HG03354 (cell line): ENCODE data around the gene TBC1D5.

Source experiments
- ATAC-seq: cut with Tn5 transposase; IDR thresholded peaks from one replicate; pipeline ENCODE4 v1.9.1; 2021; ENCODE audit warnings: mild to moderate bottlenecking; ENCODE audit not compliant: unreplicated experiment, poor library complexity, severe bottlenecking

The TBC1D5 gene

DNA sequence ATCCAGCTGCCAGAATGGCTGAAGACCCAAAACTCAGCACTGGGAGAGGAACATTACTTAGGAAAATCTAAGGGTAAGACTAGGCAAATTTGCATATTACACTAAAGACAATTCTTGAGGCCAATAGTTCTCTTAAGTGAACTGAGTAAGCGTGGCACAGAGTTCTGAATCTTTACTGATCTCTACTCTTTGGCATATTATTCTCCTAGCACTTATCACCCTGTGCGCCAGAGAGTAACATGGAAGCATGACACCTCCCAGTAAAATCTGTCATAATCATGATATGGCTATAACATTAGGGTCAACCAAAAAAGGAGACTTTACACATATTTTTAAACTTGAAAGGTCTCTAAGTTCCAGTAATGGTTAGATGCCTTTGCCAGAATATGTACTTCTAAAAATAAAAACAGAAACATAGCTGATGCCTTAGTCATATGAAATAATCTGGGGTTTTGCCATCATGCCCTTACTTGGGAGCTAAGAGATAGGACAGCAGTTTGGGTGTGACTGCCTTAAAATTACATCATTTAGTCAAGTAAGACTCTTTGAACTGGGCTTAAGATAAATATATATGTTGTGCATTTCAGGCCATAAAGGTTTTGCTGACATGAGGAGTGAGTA lies 567.1 kb downstream of the TBC1D5 start:
- no peak for ATAC-seq

DNA sequence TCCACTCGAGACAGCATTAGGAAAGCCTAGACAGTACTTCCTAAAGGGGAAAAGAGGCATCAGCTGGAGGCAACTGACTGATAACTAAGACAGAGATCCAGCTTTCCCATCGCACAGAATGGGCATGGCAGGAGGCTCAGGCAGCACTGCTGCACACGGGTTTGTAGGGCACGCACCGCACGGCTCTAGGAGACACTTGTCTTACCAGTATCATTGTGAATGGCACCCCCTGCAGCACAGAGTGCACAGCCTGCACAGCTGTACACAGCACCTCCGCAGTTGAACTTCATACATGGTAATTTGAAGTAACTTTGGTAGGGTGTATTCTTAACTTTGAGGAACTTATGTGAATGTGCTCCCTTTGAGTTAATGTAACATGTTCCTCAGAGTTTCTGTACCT lies 576.1 kb downstream of the TBC1D5 start:
- no peak for ATAC-seq

DNA sequence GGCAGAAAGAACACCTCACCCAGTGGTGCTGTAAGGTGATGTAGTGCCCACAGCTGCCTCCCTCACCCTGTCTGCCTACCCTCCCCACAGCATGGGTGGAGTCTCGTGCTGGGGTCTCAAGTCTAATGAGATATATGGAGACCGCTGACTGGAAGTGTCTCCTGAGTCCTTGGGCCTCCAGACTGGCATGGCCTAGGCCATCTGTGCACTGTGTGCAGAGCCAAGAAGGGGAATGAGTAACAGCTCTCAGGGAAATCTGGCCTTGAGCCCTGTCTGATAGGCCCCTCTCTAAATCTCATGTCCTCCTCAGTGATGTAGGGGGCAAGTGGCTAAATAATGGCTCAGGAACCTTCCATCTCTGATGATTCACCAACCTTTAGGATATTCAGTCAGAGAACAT lies 580.3 kb downstream of the TBC1D5 start:
- no peak for ATAC-seq

DNA sequence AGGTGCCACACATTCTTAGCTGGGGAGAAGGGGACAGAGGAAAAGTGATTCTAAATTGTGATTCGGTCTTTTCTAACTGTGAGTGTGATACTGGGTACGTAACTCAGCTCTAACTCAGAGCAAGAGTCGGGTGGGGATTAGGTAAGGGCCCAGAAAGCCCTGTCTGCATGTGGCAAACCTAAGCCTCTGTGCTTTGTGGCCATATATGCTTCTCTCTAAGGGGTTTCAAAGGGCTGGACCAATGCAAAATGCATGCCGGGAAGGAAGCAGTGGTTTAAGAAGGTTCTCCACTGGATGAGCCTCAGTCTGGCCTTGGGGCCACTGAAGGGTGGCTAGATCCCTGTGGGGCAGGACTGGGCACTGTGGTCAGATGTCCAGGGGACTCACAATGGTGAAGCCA lies 581.8 kb downstream of the TBC1D5 start:
- no peak for ATAC-seq

DNA sequence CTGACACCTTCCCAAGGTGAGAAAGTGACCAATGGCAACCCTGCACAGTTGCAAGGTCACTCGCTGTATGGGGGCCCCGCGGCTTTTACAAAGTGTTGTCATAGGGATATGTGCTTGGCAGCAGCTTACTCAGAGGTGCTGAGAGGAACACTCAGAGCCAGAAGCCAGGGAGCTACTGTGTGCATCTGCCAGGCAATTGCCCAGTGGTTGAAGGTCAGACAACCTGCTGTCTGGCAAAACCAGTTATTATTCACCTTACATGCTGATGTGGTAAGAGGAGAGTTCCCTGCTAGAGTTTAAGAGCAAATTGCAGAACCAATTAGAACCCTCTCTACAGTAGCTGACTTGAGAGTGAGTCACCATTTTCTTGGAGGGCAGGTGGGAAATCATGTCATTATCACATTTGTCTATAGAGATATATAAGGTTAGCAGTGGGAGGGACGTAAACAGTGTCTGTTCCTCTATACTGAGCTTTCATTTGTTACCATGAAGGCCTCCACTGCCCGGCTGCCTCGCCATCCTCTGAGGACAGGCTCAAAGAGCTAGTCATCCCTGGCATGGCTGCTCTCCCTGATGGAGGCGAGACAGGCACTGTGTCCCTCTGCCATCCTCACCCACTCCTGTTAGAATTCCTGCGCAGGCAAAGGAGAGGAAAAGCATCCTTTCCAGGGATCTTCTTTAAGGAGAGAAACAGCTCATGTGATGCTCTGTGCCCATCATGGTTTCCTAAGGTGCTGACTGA lies 583.3 kb downstream of the TBC1D5 start:
- ATAC-seq: no peak

DNA sequence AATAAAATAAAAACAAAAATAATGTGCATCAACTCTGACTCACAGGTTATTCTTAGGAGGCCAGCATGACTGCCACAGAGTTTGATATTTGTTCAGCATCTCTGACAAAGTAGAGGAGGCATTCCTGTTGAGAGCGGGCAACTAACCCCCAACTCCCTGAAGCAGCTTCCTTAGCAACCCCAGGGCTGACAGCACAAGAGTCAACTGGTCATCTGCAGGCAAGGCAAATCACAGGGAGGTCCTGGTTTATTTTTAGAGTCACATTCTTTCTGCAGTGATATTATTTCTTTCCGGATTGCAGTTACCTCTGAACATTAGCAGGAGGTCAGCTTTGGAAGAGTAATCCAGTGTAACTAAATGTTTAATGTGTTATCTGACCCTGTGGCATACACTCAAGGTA lies 584.7 kb downstream of the TBC1D5 start:
- no peak for ATAC-seq

DNA sequence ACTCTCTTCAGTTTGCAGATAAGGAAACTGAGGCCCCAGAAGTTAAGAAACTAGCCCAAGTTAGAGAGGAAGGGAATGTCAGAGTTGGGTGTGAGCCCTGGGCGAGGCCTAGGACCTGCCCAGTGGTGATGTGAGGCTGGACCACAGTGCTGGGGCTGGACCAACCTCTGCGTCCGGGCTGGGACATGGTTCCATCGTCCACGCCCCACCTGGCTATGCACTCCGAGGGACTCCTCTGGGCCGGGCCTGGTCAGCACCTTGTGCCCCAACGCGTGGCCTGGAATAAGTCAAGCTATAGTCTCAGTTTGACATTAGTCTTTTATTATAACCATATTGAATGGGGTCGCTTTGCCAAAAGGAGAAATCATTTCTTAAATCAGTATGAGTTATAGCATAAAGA lies 585.6 kb downstream of the TBC1D5 start:
- no peak for ATAC-seq

DNA sequence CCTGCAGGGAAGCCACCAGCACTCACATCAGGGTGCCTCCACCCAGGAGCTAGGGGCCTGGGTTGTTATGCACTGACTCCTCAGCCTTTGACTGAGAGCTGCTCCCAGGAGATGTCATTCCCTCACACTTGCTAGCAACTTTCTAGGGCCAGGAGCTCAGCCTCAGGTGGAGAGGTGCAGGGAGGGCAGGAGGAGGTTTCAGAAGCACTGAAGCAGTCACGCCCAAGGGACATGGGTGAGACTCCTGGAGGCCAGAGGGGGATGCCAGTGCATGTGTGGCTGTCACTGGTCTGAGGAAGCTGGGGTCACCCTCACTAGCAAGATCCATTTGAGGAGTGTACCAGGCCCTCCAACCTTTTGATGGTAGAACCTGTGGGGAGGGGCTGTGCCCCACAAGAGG lies 586.5 kb downstream of the TBC1D5 start:
- no peak for ATAC-seq

DNA sequence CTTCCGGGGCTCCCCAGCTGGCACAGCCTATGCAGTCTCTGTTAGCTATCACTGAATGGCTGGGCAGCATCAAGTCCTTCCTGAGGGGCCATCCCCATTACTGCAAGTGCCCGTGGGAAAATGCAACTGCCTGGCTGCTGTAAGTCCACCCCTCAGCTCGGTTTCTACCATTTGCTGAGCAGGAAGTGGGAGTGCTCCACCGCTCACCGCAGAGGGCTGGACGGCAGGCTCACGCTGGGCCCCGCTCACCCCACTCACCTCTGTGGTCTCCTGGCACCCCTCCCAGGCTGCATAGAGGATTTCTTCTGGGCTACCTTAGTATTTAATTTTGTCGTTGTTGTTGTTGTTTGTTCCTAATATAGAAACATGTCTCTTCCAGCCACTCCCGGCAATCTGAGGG lies 587.5 kb downstream of the TBC1D5 start:
- ATAC-seq: no peak

DNA sequence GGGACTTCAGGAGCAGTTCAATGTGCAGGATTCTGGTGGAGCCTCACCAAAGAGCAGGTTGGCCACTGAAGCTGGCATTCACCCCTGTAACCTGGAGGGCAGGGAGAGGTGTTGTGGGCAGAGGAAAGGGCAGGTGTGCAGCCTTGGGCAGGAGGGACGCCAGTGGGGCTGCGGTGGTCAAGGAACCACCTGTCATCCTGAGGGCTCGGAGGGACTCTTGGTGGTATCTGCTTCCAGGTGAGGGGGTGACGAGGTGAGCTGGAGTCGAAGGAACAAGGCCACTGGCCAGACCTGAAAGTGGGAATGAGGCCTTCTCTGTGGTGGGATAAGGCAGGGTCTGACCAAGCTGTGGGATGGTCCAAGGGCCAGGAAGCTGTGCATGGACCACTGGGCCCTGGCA lies 588.2 kb downstream of the TBC1D5 start:
- no peak for ATAC-seq

DNA sequence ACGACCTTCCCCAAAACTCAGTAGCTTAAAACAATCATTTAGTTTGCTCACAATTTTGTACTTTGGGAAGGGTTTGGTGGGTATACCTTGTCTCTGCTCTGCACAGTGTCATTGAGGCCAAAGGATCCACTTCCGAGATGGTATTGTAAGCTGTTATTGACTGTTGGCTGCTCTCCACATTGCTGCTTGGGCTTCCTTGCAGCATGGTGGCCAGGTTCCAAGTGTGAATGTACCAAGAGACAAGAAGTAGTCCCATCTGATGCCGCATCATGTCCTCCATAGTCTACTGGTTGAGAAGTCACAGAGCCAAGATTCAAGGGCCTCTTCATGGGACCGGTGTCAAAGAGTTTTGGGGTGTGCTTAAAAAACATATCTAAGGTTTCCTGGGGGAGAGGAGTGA lies 589.2 kb downstream of the TBC1D5 start:
- ATAC-seq: no peak

DNA sequence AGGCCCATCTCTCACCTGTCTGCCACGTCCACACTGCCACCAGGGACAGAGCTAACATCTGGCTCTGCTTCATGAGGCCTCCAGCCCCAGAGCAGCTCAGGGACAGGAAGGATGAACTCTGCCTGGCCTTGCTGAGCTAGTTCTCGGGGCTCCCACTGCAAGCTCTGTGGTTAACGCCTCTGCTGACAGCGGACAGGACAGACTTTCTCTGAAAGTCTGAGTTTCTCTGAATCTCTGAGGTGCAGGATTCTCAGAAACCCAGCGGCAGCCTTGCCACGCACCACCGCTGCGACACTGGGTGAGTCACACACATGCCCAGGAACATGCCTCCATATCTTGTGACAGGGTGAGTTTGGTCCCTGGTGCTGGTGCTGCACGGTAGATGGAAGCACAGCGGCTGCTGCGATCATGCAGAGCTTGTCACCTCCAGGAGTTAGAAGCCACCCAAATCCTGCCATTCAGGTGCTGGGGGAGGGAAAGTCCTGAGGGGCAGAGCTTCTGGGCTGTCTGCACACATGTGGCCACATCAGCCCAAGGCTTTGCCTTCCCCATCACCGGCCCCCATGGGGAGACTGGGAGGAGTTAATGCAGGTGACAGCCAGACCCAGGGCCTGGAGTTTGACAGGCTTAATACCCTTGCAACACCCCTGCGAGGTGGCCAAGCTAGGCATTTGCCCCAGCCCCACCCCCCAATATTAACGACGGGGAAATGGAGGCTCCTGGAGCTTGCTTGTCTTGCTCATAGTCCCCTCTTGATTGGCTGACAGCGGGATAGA lies 590.6 kb downstream of the TBC1D5 start:
- ATAC-seq: peak; percentile 96

DNA sequence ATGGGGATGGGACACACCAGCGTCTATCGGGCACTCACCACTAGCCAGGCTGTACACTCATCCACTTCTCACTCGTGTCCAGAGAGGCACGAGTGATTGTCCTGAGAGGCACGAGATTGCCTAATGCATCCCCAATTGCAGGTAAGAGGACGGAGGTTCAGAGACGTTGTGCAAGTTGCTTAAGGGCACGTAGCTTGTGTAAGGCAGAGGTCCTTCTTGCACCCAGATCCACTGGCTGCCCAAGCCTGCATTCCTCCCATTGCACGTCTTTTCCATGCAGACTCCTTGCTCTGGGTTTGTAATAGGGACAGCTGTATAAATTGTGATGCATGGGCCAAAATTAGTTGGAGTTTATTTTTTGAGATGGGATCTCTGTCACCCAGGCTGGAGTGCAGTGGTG lies 593.4 kb downstream of the TBC1D5 start:
- ATAC-seq: no peak

DNA sequence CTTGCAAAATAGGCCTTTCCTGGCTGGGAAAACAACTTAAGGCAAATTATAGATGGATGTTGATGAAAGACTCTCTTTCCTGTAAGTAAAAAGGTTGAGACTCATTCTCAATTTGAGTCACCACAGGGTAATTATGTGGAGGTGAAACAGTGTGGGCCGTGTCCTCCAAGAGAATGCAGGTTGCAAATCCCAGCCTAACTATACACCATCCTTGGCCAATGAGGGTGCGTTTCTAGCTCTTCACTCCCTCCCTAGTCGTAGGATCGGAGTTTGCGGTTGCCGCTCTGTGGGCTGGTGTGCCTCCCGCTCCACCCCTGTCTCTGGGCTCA lies 597.8 kb downstream of the TBC1D5 start:
- no peak for ATAC-seq

DNA sequence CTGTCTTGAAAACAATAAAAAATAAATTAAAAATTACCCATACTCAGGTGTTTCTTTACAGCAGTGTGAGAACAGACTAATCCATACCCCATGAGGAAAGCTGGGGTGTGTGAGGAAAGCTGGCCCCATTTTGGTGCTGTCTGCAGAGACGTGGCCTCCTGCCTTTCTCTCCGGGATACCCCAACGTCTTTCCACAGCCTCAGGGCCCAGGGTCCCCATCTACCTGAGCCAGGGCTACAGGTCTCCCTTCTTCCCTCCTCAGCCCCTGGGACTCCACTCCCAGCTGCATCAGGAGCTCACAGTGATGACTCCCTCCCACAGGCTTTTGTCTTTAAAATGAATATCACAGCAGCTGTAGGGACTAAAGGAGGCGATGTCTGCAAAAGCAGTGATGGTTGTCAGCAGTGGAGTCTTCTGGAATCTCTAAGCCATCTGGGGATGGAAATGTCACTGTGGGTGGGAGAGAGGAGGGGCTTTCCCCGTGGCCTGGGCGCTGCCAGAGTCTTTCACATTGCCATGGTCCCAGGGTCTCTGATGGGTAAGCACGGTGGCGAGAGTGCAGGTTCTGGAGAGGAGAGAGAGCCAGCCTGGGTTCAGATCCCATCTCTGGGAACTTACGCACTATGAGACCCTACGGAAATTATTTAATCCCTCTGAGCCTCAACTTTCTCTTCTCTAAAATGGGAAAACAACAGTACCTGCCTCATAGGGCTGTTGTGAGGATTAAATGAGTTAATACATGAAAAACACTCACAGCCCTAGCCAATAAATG lies 598.4 kb downstream of the TBC1D5 start:
- no peak for ATAC-seq

DNA sequence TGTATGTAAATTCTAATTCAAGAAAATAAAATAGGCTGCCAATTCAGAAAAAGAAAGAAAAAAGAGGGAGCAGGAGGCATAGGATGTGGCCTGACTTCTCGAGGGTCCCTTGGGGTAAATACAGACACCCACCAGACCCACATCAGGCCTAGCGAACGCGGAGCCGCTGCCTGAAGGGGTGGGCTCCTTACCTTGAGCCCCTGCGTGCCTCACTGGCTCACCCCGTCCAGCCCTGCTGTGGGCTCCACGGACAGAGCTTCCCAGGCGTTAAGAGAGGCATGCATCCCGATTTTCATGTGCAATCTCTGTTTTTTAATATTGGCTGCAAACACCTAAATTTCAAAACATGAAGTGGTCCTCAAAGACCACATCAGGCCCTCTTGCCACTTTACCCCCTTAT lies 599.9 kb downstream of the TBC1D5 start:
- no peak for ATAC-seq

DNA sequence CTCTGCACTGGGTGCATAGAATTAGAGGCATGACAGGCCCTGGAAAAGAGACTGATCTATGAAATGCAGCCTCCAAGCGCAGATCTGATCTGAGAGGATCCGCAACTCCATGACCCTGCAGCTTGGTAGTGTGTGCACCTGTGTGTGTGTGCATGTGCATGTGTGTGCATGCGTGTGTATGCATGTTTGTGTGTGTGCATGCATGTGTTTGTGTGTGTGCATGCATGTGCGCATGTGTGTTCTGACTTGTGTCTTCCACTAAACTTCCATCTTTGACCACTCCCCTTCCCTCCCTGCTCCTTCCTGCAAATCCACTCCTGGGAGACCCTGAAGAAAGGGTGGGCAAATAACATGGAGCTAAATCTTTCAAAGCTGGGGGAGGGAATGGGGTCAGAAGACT lies 600.7 kb downstream of the TBC1D5 start:
- ATAC-seq: no peak

DNA sequence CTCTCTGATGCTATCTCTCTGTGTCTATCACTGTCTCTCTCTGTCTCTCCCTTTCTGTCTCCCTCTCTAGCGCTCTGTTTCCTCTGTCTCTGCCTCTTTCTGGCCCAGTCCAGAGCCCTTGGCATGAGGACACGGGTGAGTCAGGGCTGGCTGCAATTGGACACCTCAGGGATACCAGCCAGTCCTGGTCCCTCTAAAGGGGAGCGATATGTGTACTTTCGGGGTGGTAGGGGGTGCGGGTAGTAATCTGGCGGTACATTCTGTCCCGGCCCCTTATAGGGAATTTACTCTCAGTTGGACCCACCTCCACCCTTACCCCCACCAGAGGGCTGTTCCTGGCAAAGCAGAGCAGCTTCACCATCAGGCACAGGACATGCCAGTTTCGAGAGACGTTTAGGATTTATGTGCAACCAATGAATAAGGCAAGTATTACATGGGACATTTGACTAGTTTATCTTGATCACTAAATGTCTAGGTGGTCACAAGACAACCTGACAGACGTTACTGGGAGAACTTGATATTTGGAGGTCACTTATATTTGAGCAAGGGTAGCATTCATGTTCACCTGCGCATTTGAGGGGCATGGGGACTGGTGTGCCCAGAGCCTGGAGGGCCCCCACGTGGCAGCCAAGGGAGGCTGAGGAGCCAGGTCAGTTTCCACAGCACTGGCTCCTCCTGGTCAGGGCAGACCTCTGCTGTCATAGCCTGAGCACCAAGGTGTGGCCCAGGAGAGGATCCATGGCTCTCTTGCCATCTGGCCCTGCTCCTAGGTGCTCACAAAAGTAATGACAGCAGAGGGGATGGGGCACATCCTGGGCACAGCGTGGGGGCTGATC lies 601.5 kb downstream of the TBC1D5 start:
- ATAC-seq: no peak

DNA sequence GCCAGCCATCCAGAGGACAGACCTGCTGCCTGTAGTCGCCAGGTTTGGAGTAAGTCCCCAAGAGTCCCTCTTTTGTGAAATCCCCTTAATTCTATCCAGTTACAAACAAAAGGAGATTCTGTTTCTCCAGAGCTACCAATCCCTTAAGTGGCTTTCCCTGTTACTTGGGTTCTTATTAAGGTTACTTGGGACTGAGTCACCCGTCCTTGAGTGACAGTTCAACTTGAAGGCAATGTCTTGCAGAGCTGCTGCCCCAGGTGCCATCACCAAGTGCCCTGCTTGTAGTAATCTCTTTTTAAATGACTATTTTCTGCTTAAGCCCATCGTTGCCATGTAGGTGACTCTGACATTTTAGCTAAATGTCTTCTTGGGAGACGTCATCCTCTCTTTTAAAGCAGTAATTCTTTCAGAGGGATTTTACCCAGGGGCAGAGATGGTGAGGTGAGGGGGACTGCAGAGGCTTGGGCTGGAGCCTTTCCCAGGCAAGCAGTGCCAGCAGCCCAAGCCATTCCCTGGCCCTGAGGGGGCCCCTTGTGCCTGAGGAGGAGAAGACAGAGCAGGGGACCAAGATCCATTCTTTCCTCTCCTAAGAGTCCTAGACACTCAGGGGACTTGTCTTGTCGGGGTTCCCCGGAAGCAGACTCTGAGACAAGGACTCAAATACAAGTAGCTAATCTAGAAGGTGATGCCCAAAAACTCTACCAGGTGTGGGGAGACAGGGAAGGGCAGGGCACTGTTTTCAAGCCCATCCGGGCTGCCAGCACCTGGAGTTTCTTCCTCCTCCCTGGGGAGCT lies 604.0 kb downstream of the TBC1D5 start:
- no peak for ATAC-seq
